Transverse colon (tissue), 4 donors: ENCODE results near the gene RPS27A. TPM values are rescaled to one million over a fixed set of nuclear protein-coding genes. Genes with fewer than 3 reads are reported as not detected.
A peak's percentile ranks its signal among the peaks of the same experiment; 100 is the strongest.
"Not testable (repeated sequence)": the region's sequence is repeated elsewhere in the genome, so short reads cannot be mapped to it uniquely, and the experiment has no call there.

ENCODE experiments used
- DNase-seq: peaks from one replicate; pipeline ENCODE4 v3.0.0-alpha.2; 2019
- H3K27ac ChIP-seq, 4 donors: fragments of 200-600 bp; sonication (generic); 2 replicates each; pipeline ENCODE4 v1.5.1; 2016 to 2018; ENCODE audit warnings: inconsistent platforms in 4 of 4
- H3K27me3 ChIP-seq: fragments of 200-600 bp; sonication (generic); 2 replicates; pipeline ENCODE4 v1.5.1; 2017; ENCODE audit warnings: inconsistent platforms
- H3K36me3 ChIP-seq, 4 donors: fragments of 200-600 bp; sonication (generic); 2 replicates each; pipeline ENCODE4 v1.5.1; 2017 to 2019; ENCODE audit warnings: inconsistent platforms in 4 of 4
- H3K4me1 ChIP-seq, 4 donors: fragments of 200-600 bp; sonication (generic); 2 replicates each; pipeline ENCODE4 v1.5.1; 2017 to 2020; ENCODE audit warnings: inconsistent platforms in 4 of 4
- H3K4me3 ChIP-seq, 4 donors: fragments of 200-600 bp; sonication (generic); 1 replicate in 1 of 4; 2 replicates in 3 of 4; pipeline versions ENCODE4 v1.5.1 to v1.6.1; 2017 to 2019; ENCODE audit warnings: inconsistent platforms in 4 of 4
- H3K9me3 ChIP-seq, 2 donors: fragments of 200-600 bp; sonication (generic); 2 replicates each; pipeline ENCODE4 v1.5.1; 2017 to 2019; ENCODE audit warnings: inconsistent platforms in 2 of 2
- EP300 ChIP-seq: sonication (generic); formaldehyde crosslinking; IDR thresholded peaks from one replicate; pipeline ENCODE4 v1.6.1; 2017; ENCODE audit warnings: antibody characterized with exemption, low read depth
- POLR2A ChIP-seq: fragments of 450-650 bp; IDR thresholded peaks from one replicate; pipeline ENCODE4 v1.6.1; 2016; ENCODE audit warnings: antibody characterized with exemption, mild to moderate bottlenecking, moderate library complexity
- POLR2AphosphoS5 ChIP-seq, 3 donors: sonication (generic); formaldehyde crosslinking; IDR thresholded peaks; one replicate each; pipeline ENCODE4 v1.6.1; 2016; ENCODE audit warnings: antibody characterized with exemption in 3 of 3
- WGBS, 2 donors: methylation state at CpG; one replicate each; pipeline ENCODE4 v1.1.5; 2018; ENCODE audit warnings: low coverage in 1 of 2; 5-methylcytosine and 5-hydroxymethylcytosine counted together
- in situ Hi-C, 4 donors: fragments of 200-750 bp; cut with MboI; loops; one replicate each; pipeline versions ENCODE4 v1.15.0 to v1.15.1; 2017; ENCODE audit warnings: low sequenced_read_pairs in 3 of 4, low pct_ligation_motif_present in 1 of 4, low pct_unique_long_range_greater_than_20kb in 1 of 4
- intact Hi-C: fragments of 100-400 bp; cut with DNase I; formaldehyde crosslinking; loops from one replicate; pipeline ENCODE4 v1.15.1; 2023; ENCODE audit warnings: low total_unique reads
- total RNA-seq, 4 donors: library from RNA; depleted of rRNA; stranded (reverse); fragments of >200 nt; gene quantifications; one replicate each; pipeline ENCODE4 v1.1.0, GENCODE V29; 2016
- TF ChIP-seq, protein P1 (sequence below), 5 experiments: fragments of 200-600 bp in 3 of 5; fragments of 450-650 bp in 2 of 5; sonication (generic) in 3 of 5; IDR thresholded peaks; 1 replicate in 2 of 5; 2 replicates in 3 of 5; pipeline ENCODE4 v1.5.1; 2016 to 2017; ENCODE audit warnings: antibody characterized with exemption in 5 of 5, inconsistent platforms in 3 of 5, mild to moderate bottlenecking in 2 of 5, moderate library complexity in 1 of 5

The RPS27A gene
- total RNA-seq, 4 donors from 2014 or later = 233 to 1,267 (median 895) TPM

DNA sequence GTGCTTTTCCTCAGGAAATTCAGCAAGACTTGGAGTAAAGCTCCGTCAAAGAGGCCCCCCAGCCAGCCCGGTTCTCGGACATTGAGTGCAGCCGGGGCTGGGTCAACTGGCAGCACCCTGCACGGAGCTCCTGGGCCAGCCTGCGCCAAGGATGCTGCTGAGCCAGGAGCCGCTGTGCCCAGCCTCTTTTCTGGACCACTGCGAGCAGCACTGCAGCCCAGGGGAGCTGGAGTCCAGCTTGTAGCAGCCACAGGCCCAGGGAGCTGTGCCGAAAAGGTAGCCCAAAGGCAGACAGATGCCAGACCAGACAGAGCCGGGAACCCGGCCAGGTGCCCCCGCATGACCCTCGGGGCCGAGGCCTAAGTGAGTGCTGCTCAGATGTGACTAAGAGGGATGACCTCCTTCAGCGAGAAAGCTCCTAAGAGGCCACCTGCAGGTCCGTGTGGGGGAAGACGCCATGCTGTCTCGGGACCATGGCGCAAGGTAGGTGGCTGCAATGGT, 7.7 kb upstream of the RPS27A start:
- intact Hi-C loops = no loop called here
- Histone ChIP-seq H3K4me3 (no peak overlapping the region), H3K9me3 (no peaks in the 10 kb centered on the region), H3K27me3 (no peaks in the 10 kb centered on the region), H3K36me3 (no peaks in the 10 kb centered on the region), H3K27ac (no peak overlapping the region), H3K4me1 (peaks cover 0 to 10% (median 5%) of the 10 kb centered on the region in 4 donors)
- no peak for TF ChIP-seq EP300
- TF ChIP-seq POLR2AphosphoS5 (IDR thresholded peaks at IDR 0.05) = no peak
- TF ChIP-seq, protein P1, sequence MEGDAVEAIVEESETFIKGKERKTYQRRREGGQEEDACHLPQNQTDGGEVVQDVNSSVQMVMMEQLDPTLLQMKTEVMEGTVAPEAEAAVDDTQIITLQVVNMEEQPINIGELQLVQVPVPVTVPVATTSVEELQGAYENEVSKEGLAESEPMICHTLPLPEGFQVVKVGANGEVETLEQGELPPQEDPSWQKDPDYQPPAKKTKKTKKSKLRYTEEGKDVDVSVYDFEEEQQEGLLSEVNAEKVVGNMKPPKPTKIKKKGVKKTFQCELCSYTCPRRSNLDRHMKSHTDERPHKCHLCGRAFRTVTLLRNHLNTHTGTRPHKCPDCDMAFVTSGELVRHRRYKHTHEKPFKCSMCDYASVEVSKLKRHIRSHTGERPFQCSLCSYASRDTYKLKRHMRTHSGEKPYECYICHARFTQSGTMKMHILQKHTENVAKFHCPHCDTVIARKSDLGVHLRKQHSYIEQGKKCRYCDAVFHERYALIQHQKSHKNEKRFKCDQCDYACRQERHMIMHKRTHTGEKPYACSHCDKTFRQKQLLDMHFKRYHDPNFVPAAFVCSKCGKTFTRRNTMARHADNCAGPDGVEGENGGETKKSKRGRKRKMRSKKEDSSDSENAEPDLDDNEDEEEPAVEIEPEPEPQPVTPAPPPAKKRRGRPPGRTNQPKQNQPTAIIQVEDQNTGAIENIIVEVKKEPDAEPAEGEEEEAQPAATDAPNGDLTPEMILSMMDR (IDR thresholded peaks at IDR 0.05) = no peak
- WGBS, 2 donors = 86 to 92% methylated on average over 4 to 15 of the region's 19 CpGs
- in situ Hi-C loops = loop anchor here in 1 of 4 donors (25.0 kb wide), 1 partner anchor 1113 kb away; the partner anchor contains the start of gene ACYP2
- DNase-seq = no peak

DNA sequence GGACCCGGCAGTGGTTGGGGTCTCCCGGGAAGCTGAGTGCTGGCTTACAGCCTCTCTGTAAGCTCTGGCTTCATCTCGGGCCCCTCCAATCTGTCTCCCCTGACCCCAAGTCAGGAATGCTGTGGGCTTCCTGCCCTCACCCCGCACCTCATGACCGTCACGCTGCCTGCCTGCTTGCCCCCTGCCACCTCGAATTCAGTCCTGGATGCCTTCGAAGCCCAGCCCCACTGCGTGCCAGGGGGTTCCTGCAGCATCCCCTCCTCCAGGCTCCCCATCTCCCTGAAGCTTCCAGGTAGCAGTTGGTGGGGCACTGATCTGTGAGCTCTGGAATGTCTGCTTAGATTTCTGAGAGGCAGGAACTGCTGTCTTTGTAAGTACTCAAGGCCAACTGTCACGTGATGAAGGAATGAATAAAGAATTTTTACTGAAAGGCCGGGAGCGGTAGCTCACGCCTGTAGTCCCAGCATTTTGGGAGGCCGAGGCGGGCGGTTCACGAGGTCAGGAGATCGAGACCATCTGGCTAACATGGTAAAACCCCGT, 6.9 kb upstream of the RPS27A start:
- no peaks in the 10 kb centered on the region for H3K36me3 ChIP-seq
- H3K4me3 ChIP-seq = no peak overlapping the region
- no peak overlapping the region for H3K27ac ChIP-seq
- no peaks in the 10 kb centered on the region for H3K9me3 ChIP-seq
- no peak for DNase-seq
- H3K27me3 ChIP-seq = no peaks in the 10 kb centered on the region
- H3K4me1 ChIP-seq = peaks cover 0 to 10% (median 5%) of the 10 kb centered on the region in 4 donors
- in situ Hi-C loops (no loop called here), intact Hi-C loops (no loop called here)
- no peak for TF ChIP-seq POLR2A
- no peak for TF ChIP-seq EP300
- TF ChIP-seq, protein P1 (IDR thresholded peaks at IDR 0.05) = no peak
- no peak for TF ChIP-seq POLR2AphosphoS5 (IDR thresholded peaks at IDR 0.05)
- 88% methylated on average over 19 of the region's 19 CpGs; no CpG with 5 or more reads in 1 of the 2 donors for WGBS, 2 donors

DNA sequence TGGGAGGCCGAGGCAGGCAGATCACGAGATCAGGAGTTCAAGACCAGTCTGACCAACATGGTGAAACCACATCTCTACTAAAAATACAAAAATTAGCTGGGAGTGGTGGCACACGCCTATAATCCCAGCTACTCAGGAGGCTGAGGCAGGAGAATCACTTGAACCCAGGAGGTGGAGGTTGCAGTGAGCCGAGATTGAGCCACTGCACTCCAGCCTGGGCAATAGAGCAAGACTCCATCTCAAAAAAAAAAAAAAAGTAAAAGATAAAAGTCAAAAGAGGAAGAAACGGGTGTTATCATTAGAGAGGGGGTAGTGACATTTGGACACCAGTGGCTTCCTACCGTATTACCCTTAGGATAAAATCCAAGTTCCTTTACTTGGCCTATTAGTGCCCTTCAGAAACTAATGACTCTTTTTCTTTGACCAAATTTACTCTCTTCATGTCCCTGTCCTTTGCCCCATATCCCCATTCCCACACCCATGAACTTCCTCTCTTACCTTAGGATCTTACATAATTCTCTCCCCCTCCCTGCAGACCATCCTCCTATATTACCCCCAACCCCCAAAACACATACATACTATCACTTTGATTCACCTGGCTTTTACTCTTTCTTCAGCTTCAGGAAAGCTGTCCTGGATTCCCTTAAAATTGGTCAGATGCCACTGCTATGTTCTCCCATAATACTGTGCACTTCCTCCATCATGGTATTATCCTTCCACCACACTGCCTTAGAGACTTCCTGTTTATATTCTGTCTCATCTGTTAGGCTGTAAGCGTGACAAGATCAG, 4.9 kb upstream of the RPS27A start:
- WGBS, 2 donors = 78 to 82% methylated on average over 6 to 7 of the region's 7 CpGs
- intact Hi-C loops, H3K4me3 ChIP-seq, in situ Hi-C loops, DNase-seq, H3K27me3 ChIP-seq, H3K36me3 ChIP-seq, H3K9me3 ChIP-seq: not testable (repeated sequence)
- Histone ChIP-seq H3K4me1 (peaks cover 5 to 11% (median 8%) of the 10 kb centered on the region in 4 donors), H3K27ac (peak overlapping the region in 3 of 4 donors; percentile 39 to 55 (median 51))

DNA sequence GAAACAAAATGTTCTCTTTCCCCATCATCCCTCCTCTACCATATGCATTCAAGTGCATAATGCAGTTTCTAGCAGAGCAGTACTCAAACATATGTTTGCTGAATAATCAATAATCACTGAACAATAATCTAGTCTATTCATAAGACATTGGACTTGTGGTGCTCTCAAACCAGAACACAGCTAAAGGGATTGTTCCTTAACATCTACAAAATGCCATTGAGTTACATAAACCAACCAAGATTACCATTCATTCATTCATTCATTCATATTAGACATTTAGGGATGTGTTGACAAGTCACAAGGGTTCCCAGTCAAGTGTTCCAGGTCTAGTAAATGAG, 4.3 kb upstream of the RPS27A start:
- peaks cover under 1 to 8% (median 7%) of the 10 kb centered on the region in 4 donors for H3K4me1 ChIP-seq
- H3K4me3 ChIP-seq = no peak overlapping the region
- H3K9me3 ChIP-seq = no peaks in the 10 kb centered on the region
- H3K27me3 ChIP-seq = no peaks in the 10 kb centered on the region
- no peak for TF ChIP-seq POLR2AphosphoS5 (IDR thresholded peaks at IDR 0.05)
- TF ChIP-seq POLR2A = no peak
- no peak for TF ChIP-seq EP300
- TF ChIP-seq, protein P1 (IDR thresholded peaks at IDR 0.05) = no peak
- in situ Hi-C loops = no loop called here
- peak overlapping the region in 2 of 4 donors; percentile 51 to 55 for H3K27ac ChIP-seq
- intact Hi-C loops = no loop called here
- H3K36me3 ChIP-seq = no peaks in the 10 kb centered on the region
- no peak for DNase-seq
